ENCODE results near the gene HOXC4.

Gene HOXC4

DNA sequence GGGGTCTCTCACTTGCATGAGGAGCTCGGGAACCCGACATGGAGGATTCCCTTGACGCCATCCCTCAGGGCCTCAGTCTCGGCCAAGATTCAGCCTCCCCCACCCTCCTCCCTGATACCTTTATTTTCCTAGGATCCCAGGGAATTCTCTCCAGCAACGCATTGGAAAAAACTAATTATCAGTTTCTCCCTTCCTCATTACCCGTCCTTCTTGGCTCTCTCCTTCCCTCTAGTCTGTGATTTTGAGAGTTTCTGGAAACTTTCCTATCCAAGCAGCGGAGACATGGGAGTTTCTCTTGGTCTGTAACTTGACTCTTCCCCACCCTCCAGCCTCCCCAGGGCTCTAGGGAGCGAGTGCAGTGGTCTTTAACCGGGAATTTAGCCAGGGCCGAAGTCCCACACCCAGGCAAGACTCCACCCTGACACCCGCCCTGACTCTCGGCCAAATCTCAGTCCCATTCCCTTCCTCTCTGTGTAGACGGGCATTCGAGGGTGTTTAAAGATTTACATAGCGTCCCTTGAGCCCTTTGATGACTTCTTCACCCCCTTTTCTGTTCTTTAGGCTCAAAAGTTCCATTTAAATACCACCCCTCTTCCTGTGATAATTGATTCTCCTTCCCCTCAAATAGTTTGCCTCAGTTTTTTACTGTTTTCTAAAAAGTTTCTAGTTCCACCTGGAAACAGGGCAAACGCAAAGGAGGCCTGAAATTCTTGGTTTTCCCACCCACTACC, 14.1 kb upstream of the HOXC4 start (continued):
- TF ChIP-seq, protein P1, sequence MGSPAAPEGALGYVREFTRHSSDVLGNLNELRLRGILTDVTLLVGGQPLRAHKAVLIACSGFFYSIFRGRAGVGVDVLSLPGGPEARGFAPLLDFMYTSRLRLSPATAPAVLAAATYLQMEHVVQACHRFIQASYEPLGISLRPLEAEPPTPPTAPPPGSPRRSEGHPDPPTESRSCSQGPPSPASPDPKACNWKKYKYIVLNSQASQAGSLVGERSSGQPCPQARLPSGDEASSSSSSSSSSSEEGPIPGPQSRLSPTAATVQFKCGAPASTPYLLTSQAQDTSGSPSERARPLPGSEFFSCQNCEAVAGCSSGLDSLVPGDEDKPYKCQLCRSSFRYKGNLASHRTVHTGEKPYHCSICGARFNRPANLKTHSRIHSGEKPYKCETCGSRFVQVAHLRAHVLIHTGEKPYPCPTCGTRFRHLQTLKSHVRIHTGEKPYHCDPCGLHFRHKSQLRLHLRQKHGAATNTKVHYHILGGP (tag by site-specific recombination; IDR thresholded peaks at IDR 0.05), result no peak
- TF ChIP-seq, protein P2, sequence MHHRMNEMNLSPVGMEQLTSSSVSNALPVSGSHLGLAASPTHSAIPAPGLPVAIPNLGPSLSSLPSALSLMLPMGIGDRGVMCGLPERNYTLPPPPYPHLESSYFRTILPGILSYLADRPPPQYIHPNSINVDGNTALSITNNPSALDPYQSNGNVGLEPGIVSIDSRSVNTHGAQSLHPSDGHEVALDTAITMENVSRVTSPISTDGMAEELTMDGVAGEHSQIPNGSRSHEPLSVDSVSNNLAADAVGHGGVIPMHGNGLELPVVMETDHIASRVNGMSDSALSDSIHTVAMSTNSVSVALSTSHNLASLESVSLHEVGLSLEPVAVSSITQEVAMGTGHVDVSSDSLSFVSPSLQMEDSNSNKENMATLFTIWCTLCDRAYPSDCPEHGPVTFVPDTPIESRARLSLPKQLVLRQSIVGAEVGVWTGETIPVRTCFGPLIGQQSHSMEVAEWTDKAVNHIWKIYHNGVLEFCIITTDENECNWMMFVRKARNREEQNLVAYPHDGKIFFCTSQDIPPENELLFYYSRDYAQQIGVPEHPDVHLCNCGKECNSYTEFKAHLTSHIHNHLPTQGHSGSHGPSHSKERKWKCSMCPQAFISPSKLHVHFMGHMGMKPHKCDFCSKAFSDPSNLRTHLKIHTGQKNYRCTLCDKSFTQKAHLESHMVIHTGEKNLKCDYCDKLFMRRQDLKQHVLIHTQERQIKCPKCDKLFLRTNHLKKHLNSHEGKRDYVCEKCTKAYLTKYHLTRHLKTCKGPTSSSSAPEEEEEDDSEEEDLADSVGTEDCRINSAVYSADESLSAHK (tag by site-specific recombination; IDR thresholded peaks at IDR 0.05), result peak; percentile 100
- no peak for TF ChIP-seq ZNF292 (tag by site-specific recombination; IDR thresholded peaks at IDR 0.05; ENCODE audit: borderline replicate concordance, low read depth)
- TF ChIP-seq BCL11B (tag by site-specific recombination; IDR thresholded peaks at IDR 0.05; ENCODE audit: low read depth), result peak; percentile 66
- no peak; the same call in 1 of the 2 replicates for TF ChIP-seq ZNF501 (tag by site-specific recombination; IDR thresholded peaks at IDR 0.05)
- TF ChIP-seq ZNF621 (tag by site-specific recombination; IDR thresholded peaks at IDR 0.05), result no peak
- TF ChIP-seq ZNF16 (tag by site-specific recombination; IDR thresholded peaks at IDR 0.05; ENCODE audit: low read depth), result no peak
- no peak for TF ChIP-seq ZNF514 (tag by site-specific recombination; IDR thresholded peaks at IDR 0.05)
- TF ChIP-seq ZNF610 (tag by site-specific recombination; IDR thresholded peaks at IDR 0.05; ENCODE audit: borderline replicate concordance), result no peak
- TF ChIP-seq ZNF776 (tag by site-specific recombination; IDR thresholded peaks at IDR 0.05; ENCODE audit: borderline replicate concordance), result no peak
- no peak for TF ChIP-seq ZNF473 (tag by site-specific recombination; IDR thresholded peaks at IDR 0.05)
- TF ChIP-seq, protein P3, sequence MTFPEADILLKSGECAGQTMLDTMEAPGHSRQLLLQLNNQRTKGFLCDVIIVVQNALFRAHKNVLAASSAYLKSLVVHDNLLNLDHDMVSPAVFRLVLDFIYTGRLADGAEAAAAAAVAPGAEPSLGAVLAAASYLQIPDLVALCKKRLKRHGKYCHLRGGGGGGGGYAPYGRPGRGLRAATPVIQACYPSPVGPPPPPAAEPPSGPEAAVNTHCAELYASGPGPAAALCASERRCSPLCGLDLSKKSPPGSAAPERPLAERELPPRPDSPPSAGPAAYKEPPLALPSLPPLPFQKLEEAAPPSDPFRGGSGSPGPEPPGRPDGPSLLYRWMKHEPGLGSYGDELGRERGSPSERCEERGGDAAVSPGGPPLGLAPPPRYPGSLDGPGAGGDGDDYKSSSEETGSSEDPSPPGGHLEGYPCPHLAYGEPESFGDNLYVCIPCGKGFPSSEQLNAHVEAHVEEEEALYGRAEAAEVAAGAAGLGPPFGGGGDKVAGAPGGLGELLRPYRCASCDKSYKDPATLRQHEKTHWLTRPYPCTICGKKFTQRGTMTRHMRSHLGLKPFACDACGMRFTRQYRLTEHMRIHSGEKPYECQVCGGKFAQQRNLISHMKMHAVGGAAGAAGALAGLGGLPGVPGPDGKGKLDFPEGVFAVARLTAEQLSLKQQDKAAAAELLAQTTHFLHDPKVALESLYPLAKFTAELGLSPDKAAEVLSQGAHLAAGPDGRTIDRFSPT (tag by site-specific recombination; IDR thresholded peaks at IDR 0.05), result peak; percentile 18; the same call in 1 of the 2 replicates
- no peak for TF ChIP-seq ZNF548 (tag by site-specific recombination; IDR thresholded peaks at IDR 0.05)
- TF ChIP-seq, protein P4, sequence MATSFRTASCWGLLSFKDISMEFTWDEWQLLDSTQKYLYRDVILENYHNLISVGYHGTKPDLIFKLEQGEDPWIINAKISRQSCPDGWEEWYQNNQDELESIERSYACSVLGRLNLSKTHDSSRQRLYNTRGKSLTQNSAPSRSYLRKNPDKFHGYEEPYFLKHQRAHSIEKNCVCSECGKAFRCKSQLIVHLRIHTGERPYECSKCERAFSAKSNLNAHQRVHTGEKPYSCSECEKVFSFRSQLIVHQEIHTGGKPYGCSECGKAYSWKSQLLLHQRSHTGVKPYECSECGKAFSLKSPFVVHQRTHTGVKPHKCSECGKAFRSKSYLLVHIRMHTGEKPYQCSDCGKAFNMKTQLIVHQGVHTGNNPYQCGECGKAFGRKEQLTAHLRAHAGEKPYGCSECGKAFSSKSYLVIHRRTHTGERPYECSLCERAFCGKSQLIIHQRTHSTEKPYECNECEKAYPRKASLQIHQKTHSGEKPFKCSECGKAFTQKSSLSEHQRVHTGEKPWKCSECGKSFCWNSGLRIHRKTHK (tag by site-specific recombination; IDR thresholded peaks at IDR 0.05), result no peak
- TF ChIP-seq ZNF529 (tag by site-specific recombination; IDR thresholded peaks at IDR 0.05; ENCODE audit: insufficient replicate concordance), result no peak
- TF ChIP-seq, protein P5, sequence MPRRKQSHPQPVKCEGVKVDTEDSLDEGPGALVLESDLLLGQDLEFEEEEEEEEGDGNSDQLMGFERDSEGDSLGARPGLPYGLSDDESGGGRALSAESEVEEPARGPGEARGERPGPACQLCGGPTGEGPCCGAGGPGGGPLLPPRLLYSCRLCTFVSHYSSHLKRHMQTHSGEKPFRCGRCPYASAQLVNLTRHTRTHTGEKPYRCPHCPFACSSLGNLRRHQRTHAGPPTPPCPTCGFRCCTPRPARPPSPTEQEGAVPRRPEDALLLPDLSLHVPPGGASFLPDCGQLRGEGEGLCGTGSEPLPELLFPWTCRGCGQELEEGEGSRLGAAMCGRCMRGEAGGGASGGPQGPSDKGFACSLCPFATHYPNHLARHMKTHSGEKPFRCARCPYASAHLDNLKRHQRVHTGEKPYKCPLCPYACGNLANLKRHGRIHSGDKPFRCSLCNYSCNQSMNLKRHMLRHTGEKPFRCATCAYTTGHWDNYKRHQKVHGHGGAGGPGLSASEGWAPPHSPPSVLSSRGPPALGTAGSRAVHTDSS (tag by site-specific recombination; IDR thresholded peaks at IDR 0.05), result no peak
- TF ChIP-seq TRIM28 (IDR thresholded peaks at IDR 0.05; ENCODE audit: borderline replicate concordance, low read length), result no peak
- no peak for TF ChIP-seq SP2 (tag by site-specific recombination; IDR thresholded peaks at IDR 0.05)
- TF ChIP-seq ZNF561 (tag by site-specific recombination; IDR thresholded peaks at IDR 0.05; ENCODE audit: borderline replicate concordance), result no peak
- no peak for TF ChIP-seq ZNF404 (tag by site-specific recombination; IDR thresholded peaks at IDR 0.05)
- TF ChIP-seq ZNF791 (tag by site-specific recombination; IDR thresholded peaks at IDR 0.05), result no peak
- TF ChIP-seq, protein P6, sequence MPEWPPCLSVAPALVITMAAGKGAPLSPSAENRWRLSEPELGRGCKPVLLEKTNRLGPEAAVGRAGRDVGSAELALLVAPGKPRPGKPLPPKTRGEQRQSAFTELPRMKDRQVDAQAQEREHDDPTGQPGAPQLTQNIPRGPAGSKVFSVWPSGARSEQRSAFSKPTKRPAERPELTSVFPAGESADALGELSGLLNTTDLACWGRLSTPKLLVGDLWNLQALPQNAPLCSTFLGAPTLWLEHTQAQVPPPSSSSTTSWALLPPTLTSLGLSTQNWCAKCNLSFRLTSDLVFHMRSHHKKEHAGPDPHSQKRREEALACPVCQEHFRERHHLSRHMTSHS (tag by site-specific recombination; IDR thresholded peaks at IDR 0.05), result no peak
- no peak for TF ChIP-seq TCF7L2 (IDR thresholded peaks at IDR 0.05; ENCODE audit: borderline replicate concordance, low read depth, low read length)
- no peak for TF ChIP-seq ZNF558 (tag by site-specific recombination; IDR thresholded peaks at IDR 0.05)
- TF ChIP-seq ZEB2 (tag by site-specific recombination; IDR thresholded peaks at IDR 0.05), result peak; percentile 40; the same call in 1 of the 2 replicates
- TF ChIP-seq ZNF585B (tag by site-specific recombination; IDR thresholded peaks at IDR 0.05), result no peak
- no peak; the same call in 1 of the 2 replicates for TF ChIP-seq ZNF24 (tag by site-specific recombination; IDR thresholded peaks at IDR 0.05)
- no peak for TF ChIP-seq HOXD13 (CRISPR knock-in tag; IDR thresholded peaks at IDR 0.05; ENCODE audit: borderline replicate concordance)
- no peak for TF ChIP-seq ZBTB20 (tag by site-specific recombination; IDR thresholded peaks at IDR 0.05)
- no peak for TF ChIP-seq ZNF248 (tag by site-specific recombination; IDR thresholded peaks at IDR 0.05)

All from HEK293 (cell line).